GM19468 (cell line): ENCODE results near the gene KRTDAP.

Experiments used
- ATAC-seq: cut with Tn5 transposase; IDR thresholded peaks from one replicate; pipeline ENCODE4 v1.9.1; 2021; ENCODE audit warnings: mild to moderate bottlenecking, moderate library complexity, moderate number of reproducible peaks; ENCODE audit not compliant: unreplicated experiment; ENCODE audit errors: extremely low read depth

The KRTDAP gene

DNA sequence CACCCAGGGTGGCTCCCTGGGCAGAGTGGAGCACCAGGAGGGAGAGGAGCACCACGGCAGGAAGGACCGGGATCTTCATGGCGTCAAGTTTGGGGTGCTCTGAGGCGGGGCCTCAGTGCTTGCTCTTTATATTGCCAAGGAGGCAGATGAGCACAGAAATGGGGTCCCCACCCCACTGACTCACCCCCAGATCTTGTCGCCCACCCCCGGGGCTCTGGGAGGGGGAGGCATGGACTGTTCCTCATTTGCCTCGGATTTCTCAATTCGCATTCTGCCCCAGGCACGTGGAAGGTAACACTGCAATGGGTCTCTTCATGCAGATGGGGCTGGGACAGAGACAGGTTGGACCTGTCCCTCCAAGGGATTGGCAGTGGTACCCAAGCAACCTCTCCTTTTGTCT, at the start of gene KRTDAP:
Gene KRTDAP (minus strand): TSS at position 101 of the 400 bp plus-strand sequence. CDS start 22 bp downstream, at position 79.
- no peak for ATAC-seq

DNA sequence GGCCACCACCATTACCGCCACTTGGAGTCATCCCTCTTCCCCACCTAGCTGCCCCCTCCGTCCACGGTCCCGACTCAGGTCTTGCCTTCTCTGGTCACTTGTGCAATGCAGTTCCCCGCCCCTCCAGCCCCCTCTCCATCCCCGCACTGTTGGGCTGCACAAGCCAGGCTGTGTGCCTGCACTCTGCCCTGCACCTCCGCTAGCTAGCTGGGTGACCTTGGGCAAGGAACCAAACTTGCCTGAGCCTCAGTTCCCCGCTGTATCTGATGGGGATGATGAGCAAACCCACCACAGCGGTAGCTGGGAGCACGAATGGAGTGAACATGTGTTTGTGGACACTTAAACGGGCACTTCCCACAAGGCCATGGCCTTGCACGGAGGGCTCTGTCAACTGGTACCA, 49.6 kb upstream of the KRTDAP start:
- ATAC-seq: no peak

DNA sequence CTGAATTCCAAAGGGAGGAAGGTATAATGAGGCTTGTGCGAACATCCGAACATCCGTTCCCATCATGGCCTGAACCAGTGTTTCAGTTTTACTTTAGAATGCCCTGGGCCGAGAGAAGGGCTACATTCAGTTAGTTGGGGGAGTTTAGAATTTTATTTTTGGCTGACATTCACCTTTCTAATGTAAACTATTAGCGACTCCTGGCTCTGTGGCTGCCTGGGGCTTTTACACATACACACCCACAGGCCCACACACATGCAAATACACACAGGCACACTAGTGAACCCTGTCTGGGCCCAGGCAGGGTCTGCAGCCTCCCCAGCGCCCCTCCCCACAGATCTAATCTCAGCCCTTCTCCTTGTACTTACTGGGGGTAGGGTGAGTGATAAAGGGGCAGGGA, 49.0 kb upstream of the KRTDAP start:
- no peak for ATAC-seq

GRCh38 chr19:35534803-35535480, 44.7 kb upstream of the KRTDAP start:
- no peak for ATAC-seq

DNA sequence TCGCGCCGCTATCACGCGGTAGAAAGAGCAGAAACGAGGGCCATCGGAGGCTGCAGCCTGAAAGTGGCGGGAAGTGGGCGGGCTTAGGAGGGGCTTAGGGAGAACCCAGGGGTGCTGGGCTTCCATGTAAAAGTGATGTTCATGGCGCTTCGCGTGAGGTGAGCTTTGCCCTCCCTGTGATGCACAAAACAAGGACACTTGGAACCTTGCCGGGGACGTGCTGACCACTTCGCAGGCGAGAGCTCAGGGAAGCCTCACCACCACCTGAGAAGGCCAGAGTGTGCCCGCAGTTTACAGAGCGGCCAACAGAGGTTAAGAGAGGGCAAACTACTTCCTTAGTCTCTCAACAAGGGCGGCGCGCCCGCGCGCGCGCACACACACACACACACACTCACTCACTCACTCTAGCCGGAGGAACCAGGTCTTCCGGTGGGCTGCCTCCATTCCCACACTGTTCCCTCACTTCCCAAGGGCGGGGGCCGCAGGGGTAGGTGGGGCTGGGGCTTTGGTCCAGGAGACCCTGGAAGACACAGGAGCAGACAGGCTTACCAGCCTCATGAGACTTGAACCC, 43.6 kb upstream of the KRTDAP start:
- no peak for ATAC-seq

DNA sequence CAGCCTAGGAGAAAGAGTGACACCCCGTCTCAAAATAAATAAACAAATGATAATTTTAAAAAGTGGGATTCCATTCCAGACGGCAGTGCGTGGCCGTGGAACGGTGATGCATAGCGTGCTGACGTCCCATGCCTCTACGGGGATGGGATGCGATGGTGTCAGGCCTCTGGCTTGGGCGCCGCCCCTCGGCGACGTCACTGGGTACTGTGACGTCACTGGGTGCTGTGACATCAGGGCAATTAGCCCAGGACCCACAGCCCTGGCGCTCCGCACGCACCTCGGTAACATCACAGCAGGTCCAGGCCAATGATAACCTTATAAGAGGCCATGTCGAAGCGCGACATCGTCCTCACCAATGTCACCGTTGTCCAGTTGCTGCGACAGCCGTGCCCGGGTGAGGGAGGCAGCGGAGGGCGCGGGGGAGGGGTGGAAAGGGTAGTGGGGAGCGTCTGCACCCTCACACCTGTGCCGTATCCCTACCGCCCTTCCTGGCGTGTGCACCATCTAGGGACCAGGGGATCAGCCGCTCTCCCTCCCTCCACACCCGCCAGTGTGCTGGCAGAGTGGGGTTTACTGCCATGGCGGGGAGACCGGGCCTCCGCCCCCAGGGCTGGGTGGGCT, 43.0 kb upstream of the KRTDAP start, which contains the start of gene GAPDHS:
Gene GAPDHS (plus strand): TSS at position 256 of the 621 bp plus-strand sequence. CDS start 72 bp downstream, at position 328.
- ATAC-seq: no peak

DNA sequence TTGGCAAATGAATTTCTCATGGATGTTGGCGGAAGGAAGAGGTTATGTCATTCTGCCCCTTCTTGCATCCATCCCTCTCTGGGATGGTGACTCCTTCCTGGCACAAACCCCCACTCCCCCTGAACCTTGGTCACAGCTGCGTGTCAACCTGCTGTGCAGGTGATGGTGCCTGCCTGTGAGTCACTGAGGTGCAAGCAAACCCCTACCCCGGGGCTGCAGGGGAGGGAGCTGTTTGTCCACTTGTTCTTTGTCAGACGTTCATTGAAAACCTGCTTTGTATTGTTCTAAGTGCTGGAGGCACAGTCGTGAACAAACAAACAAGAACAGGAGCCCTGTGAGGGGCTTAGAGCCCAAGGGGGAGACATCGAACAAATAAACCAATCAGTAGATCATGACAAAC, 41.0 kb upstream of the KRTDAP start:
- no peak for ATAC-seq

DNA sequence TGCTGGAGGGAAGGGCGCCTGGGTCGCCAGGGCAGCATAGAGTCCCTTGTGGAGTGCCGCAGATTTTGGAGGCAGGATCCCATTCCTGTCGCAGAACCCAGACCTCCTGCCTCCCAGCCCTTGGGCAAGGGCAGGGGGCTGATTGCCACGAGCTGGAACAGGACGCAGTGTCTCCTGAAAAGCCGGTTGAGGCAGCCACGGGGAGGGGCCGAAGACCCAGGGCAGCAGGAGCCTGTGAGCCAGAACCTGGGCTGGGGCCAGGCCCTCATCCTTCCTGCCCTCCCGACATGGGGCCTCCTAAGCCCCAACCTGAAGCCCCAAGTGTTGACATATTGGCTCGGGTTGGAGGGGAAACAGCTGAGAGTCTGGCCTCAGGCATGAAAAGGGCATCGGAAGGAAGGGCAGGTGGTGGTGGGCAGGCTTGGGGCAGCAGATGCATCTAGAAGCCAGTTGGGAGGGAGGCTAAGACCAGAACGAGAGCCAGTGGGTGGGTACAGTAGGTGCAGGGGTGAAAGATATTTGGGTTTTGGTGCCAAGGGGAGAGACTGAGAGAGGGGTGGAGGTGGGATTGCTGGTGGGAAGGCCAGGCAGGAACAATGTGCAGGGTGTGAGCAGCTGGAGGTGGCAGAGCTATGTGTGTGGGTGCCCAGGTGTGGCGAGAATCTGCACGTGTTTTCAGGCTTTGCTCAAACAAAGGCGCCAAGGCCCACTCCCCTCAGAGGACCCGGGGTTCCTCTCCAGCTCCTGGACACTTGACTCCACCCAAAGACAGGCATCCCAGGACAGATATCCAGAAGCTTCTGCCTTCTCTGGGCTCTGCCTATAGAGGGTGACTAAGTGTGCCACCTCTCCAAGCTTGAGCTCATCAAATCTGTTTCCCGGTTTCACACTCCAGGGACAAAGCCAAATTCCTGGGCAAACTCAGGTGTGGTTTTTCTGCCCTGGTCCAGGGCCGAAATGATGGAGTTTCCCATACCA, 39.3 kb upstream of the KRTDAP start:
- ATAC-seq: no peak

- no peak for ATAC-seq
These were observed 38.2 kb upstream of the KRTDAP start, which contains the start of gene SBSN for GRCh38 chr19:35528218-35529038. SBSN (minus strand) TSS chr19:35528311; CDS start chr19:35528281, 30 bp downstream.

DNA sequence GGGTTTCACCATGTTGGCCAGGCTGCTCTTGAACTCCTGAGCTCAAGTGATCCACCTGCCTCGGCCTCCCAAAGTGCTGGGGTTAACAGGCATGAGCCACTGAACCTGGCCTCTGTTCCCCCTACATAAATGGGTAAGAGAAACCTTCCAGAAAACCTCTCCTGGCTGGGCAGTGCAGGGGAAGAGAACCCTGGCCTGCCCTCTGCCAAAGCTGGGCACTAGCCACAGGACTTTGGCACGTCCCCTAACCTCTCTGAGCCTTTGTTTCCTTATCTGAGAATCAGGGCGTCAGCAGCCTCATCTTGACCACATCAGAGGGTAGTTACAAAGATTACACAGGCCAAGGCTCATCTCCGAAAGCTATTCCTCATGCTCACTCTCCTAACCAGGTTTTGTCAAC, 35.6 kb upstream of the KRTDAP start:
- no peak for ATAC-seq

DNA sequence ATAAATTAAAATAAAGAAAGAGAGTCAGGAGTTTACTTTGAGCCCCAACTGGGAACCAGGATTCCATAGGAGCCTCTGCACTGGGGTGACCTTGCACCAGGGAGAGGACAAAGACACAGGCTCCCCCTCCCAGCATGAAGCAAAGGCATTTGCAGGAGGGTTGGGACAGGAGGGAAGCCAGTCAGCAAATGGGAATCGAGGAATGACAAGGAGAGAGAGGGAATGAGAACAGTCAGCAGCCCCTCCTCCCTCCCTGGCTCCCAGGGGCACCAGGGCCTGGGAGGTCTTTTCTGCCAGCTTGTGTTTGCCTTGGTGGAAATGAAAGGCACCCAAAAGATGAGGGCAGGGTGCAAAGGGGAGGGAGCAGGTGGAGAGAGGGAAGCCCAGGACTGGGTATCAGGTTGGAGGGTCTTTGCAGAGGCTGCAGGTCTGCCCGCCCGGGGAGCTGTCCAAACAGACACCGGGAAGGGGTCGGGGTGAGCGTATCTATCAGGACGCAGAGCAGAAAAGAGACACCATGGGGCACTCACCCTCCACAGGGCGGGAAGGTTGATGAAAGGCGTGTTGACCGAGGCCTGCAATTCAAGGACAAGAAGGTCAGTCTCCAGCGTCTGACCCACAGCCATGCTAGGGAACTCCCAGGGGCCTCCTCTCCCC, 34.0 kb upstream of the KRTDAP start:
- no peak for ATAC-seq

DNA sequence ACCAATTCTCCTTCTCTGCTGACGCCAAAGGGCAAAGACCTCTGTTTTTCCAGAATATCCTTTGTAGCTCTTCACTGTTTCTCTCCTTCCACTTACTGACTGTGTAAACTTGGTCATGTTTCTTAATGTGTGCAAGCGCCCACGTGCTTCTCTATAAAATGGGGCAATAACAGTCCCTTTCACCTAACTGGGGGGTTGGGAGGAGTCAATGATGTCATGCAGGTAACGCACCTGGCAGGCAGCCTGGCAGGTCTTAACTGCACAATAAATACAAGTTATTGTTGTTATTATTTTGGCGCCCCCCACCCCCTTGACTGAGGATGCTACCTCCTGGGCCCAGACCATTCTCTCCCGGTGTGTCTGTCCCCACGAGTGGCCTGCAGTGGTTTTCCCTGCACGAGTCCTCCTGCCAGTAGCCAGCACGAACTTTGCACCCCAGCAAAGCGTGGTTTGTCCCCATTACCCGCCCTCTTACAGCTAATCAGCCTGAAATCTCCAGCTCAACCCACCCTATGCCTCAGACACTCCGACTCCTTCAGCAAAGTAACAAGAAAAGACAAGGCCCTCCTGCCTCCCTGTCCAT, 32.6 kb upstream of the KRTDAP start:
- ATAC-seq: no peak

- no peak for ATAC-seq
These were observed 31.0 kb upstream of the KRTDAP start for GRCh38 chr19:35521124-35521743.

GRCh38 chr19:35519291-35519690, 29.0 kb upstream of the KRTDAP start:
- no peak for ATAC-seq

GRCh38 chr19:35518313-35518712, 28.0 kb upstream of the KRTDAP start:
- ATAC-seq: no peak

- ATAC-seq: no peak
These were observed 27.1 kb upstream of the KRTDAP start for GRCh38 chr19:35517342-35517741.

DNA sequence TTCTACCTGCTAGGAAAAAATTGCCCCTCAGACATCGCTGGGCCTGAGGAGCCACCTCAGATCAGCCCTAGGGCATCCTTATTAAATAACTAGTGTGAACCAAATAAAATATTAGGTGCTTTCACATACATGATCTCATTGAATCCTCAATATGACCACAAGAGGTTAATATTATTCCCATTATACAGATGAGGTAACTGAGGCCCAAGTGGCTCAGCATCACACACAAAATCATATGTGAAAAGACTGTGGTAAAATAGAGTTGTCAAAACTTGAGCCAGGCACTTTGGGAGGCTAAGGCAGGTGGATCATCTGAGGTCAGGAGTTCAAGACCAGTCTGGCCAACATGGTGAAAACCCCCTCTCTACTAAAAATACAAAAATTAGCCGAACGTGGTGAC, 26.0 kb upstream of the KRTDAP start:
- no peak for ATAC-seq

DNA sequence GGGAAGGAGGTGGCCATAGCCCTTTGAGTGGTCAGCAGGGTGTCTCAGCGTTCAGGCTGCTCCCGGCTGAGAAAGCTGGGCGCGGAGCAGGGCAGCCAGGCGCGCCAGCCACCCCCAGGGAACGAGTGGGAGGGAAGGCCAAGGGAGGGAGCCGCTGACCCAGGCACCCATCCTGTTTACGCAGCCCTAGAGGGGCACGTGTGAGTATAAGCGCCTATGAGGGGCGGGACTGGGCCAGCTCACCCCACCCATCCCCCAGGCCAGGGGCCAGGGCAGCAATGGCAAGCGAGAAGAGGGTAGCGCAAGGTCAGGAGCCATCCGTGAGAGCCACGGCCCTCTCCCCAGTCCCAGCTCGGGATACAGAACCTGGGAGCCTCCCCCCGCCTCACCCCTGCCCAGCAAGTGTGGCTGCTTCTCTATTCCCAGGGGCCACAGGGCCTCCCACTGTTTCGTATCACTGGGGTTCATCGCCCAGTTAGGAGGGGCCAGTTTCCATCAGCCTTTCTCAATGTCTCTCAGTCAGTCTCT, 24.1 kb upstream of the KRTDAP start:
- ATAC-seq: no peak
